Neuronal stem cell (in vitro differentiated cells): ENCODE results near the gene PURA.
A peak's percentile ranks its signal among the peaks of the same experiment; 100 is the strongest.

ENCODE experiments used
- DNase-seq: peaks from one replicate; pipeline ENCODE4 v3.0.0-alpha.2; 2013; ENCODE audit warnings: low spot score
- H2AFZ ChIP-seq: one replicate; pipeline ENCODE4 v1.6.1; 2013; ENCODE audit warnings: mild to moderate bottlenecking, low read length, inconsistent platforms
- H2AK5ac ChIP-seq: 2 replicates; pipeline ENCODE4 v1.6.1; 2013; ENCODE audit warnings: low read depth, mild to moderate bottlenecking, inconsistent platforms, low read length, moderate library complexity, mixed read lengths
- H2BK120ac ChIP-seq: 2 replicates; pipeline ENCODE4 v1.6.1; 2013; ENCODE audit warnings: low read depth, mild to moderate bottlenecking, inconsistent platforms, low read length, moderate library complexity, mixed read lengths
- H2BK12ac ChIP-seq: one replicate; pipeline ENCODE4 v1.6.1; 2013; ENCODE audit warnings: low read length, inconsistent platforms
- H2BK15ac ChIP-seq: 2 replicates; pipeline ENCODE4 v1.6.1; 2013; ENCODE audit warnings: mild to moderate bottlenecking, low read length, inconsistent platforms, mixed read lengths
- H2BK5ac ChIP-seq: one replicate; pipeline ENCODE4 v1.6.1; 2013; ENCODE audit warnings: inconsistent platforms, mild to moderate bottlenecking, low read length, moderate library complexity
- H3K14ac ChIP-seq: one replicate; pipeline ENCODE4 v1.6.1; 2013; ENCODE audit warnings: low read length, inconsistent platforms
- H3K18ac ChIP-seq: 2 replicates; pipeline ENCODE4 v1.6.1; 2013; ENCODE audit warnings: low read length, inconsistent platforms
- H3K23ac ChIP-seq: 2 replicates; pipeline ENCODE4 v1.6.1; 2013; ENCODE audit warnings: low read depth, mild to moderate bottlenecking, mixed read lengths, low read length, inconsistent platforms; ENCODE audit not compliant: poor library complexity
- H3K27ac ChIP-seq: replicated peaks from 3 replicates; pipeline ENCODE4 v1.5.1; 2013; ENCODE audit warnings: low read length, inconsistent platforms
- H3K27me3 ChIP-seq, 3 experiments: 2 replicates each; pipeline ENCODE4 v1.6.1; 2013; ENCODE audit warnings: low read length in 3 of 3, mild to moderate bottlenecking in 2 of 3, inconsistent platforms in 1 of 3, low read depth in 1 of 3, mixed read lengths in 1 of 3, moderate library complexity in 1 of 3; ENCODE audit not compliant: control insufficient read depth in 3 of 3, insufficient read depth in 3 of 3
- H3K36me3 ChIP-seq, 2 donors: replicated peaks in 1 of 2; 2 replicates each; pipeline ENCODE4 v1.6.1; 2013; ENCODE audit warnings: low read length in 2 of 2; ENCODE audit not compliant: control insufficient read depth in 2 of 2, insufficient read depth in 2 of 2
- H3K4ac ChIP-seq: 2 replicates; pipeline ENCODE4 v1.6.1; 2013; ENCODE audit warnings: inconsistent platforms, mild to moderate bottlenecking, low read length, moderate library complexity
- H3K4me1 ChIP-seq, 2 donors: 1 replicate in 1 of 2; 2 replicates in 1 of 2; pipeline ENCODE4 v1.6.1; 2013; ENCODE audit warnings: low read length in 2 of 2, low read depth in 1 of 2; ENCODE audit not compliant: control insufficient read depth in 2 of 2, insufficient read depth in 1 of 2
- H3K4me2 ChIP-seq: one replicate; pipeline ENCODE4 v1.6.1; 2013; ENCODE audit warnings: mild to moderate bottlenecking, low read length, inconsistent platforms; ENCODE audit not compliant: insufficient read depth, poor library complexity, severe bottlenecking
- H3K4me3 ChIP-seq, 2 donors: 2 replicates each; pipeline ENCODE4 v1.5.1; 2013; ENCODE audit warnings: low read length in 2 of 2, mild to moderate bottlenecking in 2 of 2, inconsistent platforms in 1 of 2, moderate library complexity in 1 of 2
- H3K79me1 ChIP-seq: one replicate; pipeline ENCODE4 v1.6.1; 2013; ENCODE audit warnings: low read depth, mild to moderate bottlenecking, inconsistent platforms, low read length, moderate library complexity
- H3K9ac ChIP-seq: one replicate; pipeline ENCODE4 v1.6.1; 2013; ENCODE audit warnings: mild to moderate bottlenecking, low read depth, low read length, inconsistent platforms; ENCODE audit not compliant: poor library complexity
- H3K9me3 ChIP-seq, 2 donors: replicated peaks in 1 of 2; 2 replicates each; pipeline versions ENCODE3 to v1.6.1; 2013; ENCODE audit warnings: low read length in 2 of 2, mild to moderate bottlenecking in 2 of 2, inconsistent platforms in 1 of 2, low read depth in 1 of 2, mixed read lengths in 1 of 2, moderate library complexity in 1 of 2; ENCODE audit not compliant: control insufficient read depth in 2 of 2, insufficient read depth in 1 of 2
- H4K8ac ChIP-seq: one replicate; pipeline ENCODE4 v1.6.1; 2013; ENCODE audit warnings: low read depth, mild to moderate bottlenecking, inconsistent platforms, low read length, moderate library complexity
- H4K91ac ChIP-seq: one replicate; pipeline ENCODE4 v1.6.1; 2013; ENCODE audit warnings: low read length, low read depth, mild to moderate bottlenecking, inconsistent platforms; ENCODE audit not compliant: poor library complexity
- WGBS, 2 donors: extraction: QIAGEN DNeasy Blood & Tissue Kit; methylation state at CpG; one replicate each; pipeline ENCODE4 v1.1.7; 2013; ENCODE audit warnings: missing lambda C conversion rate in 2 of 2, mixed read lengths in 1 of 2; ENCODE audit not compliant: insufficient read length in 2 of 2, insufficient replicate concordance in 1 of 2; ENCODE audit errors: extremely low coverage in 2 of 2; 5-methylcytosine and 5-hydroxymethylcytosine counted together

Gene PURA

GRCh38 chr5:140106101-140106500 is 7.8 kb upstream of the PURA start:
- Histone ChIP-seq H3K18ac (no peak overlapping the region), H3K9me3 (no peaks in the 10 kb centered on the region), H4K91ac (no peak overlapping the region), H3K79me1 (no peaks in the 10 kb centered on the region), H2AK5ac (no peak overlapping the region), H3K36me3 (no peaks in the 10 kb centered on the region), H2AFZ (no peak overlapping the region), H3K27me3 (peaks cover 8 to 68% (median 43%) of the 10 kb centered on the region in 3 experiments), H3K27ac (no peak overlapping the region), H2BK15ac (no peak overlapping the region), H3K4me2 (no peak overlapping the region), H3K9ac (no peak overlapping the region), H3K4me1 (peaks cover 7 to 10% of the 10 kb centered on the region in 2 donors), H3K4me3 (no peak overlapping the region), H3K23ac (no peak overlapping the region), H2BK12ac (no peak overlapping the region), H3K4ac (no peak overlapping the region), H2BK120ac (no peak overlapping the region), H4K8ac (no peak overlapping the region), H2BK5ac (no peak overlapping the region), H3K14ac (no peak overlapping the region)
- WGBS, 2 donors, result no CpG with 5 or more reads among the region's 5 CpGs
- no peak for DNase-seq

GRCh38 chr5:140106805-140107311 is 7.1 kb upstream of the PURA start:
- Histone ChIP-seq H3K36me3 (no peaks in the 10 kb centered on the region), H3K4ac (no peak overlapping the region), H3K9me3 (no peaks in the 10 kb centered on the region), H2BK120ac (no peak overlapping the region), H4K91ac (no peak overlapping the region), H3K14ac (peak overlapping the region; percentile 9), H3K27ac (no peak overlapping the region), H3K9ac (peak overlapping the region; percentile 81), H3K4me3 (peak overlapping the region; percentile 72 to 85), H3K18ac (peak overlapping the region; percentile 93), H3K79me1 (no peaks in the 10 kb centered on the region), H2AFZ (peak overlapping the region; percentile 98), H4K8ac (no peak overlapping the region), H3K4me2 (peak overlapping the region; percentile 91), H3K23ac (peak overlapping the region; percentile 80), H2AK5ac (peak overlapping the region; percentile 10), H3K27me3 (peaks cover 13 to 76% (median 51%) of the 10 kb centered on the region in 3 experiments), H2BK15ac (peak overlapping the region; percentile 85), H3K4me1 (peaks cover 7 to 10% of the 10 kb centered on the region in 2 donors), H2BK5ac (no peak overlapping the region), H2BK12ac (no peak overlapping the region)
- no CpG with 5 or more reads among the region's 16 CpGs for WGBS, 2 donors
- no peak for DNase-seq

GRCh38 chr5:140107312-140108092 is 6.4 kb upstream of the PURA start:
- no peak overlapping the region for H4K91ac ChIP-seq
- peak overlapping the region; percentile 93 for H3K18ac ChIP-seq
- no peaks in the 10 kb centered on the region for H3K9me3 ChIP-seq
- H2AK5ac ChIP-seq, result peak overlapping the region; percentile 10
- H3K4me1 ChIP-seq, result peaks cover 7 to 10% of the 10 kb centered on the region in 2 donors
- H3K4ac ChIP-seq, result peak overlapping the region; percentile 66
- H3K14ac ChIP-seq, result peak overlapping the region; percentile 9
- peak overlapping the region; percentile 98 for H2AFZ ChIP-seq
- H3K27me3 ChIP-seq, result peaks cover 19 to 78% (median 57%) of the 10 kb centered on the region in 3 experiments
- peak; percentile 83 for DNase-seq
- H2BK120ac ChIP-seq, result no peak overlapping the region
- H3K79me1 ChIP-seq, result no peaks in the 10 kb centered on the region
- no peak overlapping the region for H2BK12ac ChIP-seq
- H3K9ac ChIP-seq, result peak overlapping the region; percentile 81
- no peak overlapping the region for H4K8ac ChIP-seq
- peak overlapping the region; percentile 82 for H3K27ac ChIP-seq
- H3K23ac ChIP-seq, result peak overlapping the region; percentile 97
- H3K4me3 ChIP-seq, result peak overlapping the region; percentile 72 to 85
- H3K4me2 ChIP-seq, result peak overlapping the region; percentile 91
- no peaks in the 10 kb centered on the region for H3K36me3 ChIP-seq
- H2BK5ac ChIP-seq, result no peak overlapping the region
- peak overlapping the region; percentile 85 for H2BK15ac ChIP-seq
- no CpG with 5 or more reads among the region's 88 CpGs for WGBS, 2 donors
